Measurements from ENCODE around the gene ATP8A2.

DNA sequence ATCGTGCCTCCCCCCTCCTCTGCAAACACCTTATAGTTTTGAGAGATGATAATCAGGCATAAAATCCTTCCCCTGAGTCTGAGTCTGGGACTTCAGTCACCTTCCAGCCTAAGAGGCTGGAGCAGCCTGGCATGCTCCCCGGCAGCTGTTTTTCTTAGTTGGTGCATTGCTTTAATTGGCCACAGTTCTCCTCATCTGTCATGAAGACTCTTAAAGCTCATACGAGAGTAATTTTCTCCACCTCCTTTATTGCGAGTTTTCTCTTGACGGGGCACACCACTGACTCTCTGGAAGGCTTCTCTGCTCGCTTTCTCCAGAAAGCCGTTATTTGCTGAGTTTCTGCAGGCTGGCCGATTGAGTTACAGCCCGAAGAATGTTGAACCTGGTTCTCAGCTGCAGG is 310.5 kb downstream of the ATP8A2 start:
- TF ChIP-seq POLR2A (IDR thresholded peaks at IDR 0.05) = no peak
- TF ChIP-seq, protein P1, sequence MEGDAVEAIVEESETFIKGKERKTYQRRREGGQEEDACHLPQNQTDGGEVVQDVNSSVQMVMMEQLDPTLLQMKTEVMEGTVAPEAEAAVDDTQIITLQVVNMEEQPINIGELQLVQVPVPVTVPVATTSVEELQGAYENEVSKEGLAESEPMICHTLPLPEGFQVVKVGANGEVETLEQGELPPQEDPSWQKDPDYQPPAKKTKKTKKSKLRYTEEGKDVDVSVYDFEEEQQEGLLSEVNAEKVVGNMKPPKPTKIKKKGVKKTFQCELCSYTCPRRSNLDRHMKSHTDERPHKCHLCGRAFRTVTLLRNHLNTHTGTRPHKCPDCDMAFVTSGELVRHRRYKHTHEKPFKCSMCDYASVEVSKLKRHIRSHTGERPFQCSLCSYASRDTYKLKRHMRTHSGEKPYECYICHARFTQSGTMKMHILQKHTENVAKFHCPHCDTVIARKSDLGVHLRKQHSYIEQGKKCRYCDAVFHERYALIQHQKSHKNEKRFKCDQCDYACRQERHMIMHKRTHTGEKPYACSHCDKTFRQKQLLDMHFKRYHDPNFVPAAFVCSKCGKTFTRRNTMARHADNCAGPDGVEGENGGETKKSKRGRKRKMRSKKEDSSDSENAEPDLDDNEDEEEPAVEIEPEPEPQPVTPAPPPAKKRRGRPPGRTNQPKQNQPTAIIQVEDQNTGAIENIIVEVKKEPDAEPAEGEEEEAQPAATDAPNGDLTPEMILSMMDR (IDR thresholded peaks at IDR 0.05) = no peak
- no peak for TF ChIP-seq EP300 (IDR thresholded peaks at IDR 0.05; ENCODE audit: low read depth)

All from transverse colon (tissue), 3 donors.